GM12801 (cell line): Measurements from ENCODE around the gene CABCOCO1.

Source experiments
- CTCF ChIP-seq: IDR thresholded peaks from one replicate; pipeline ENCODE4 v1.5.1; 2011; ENCODE audit warnings: control low read depth; ENCODE audit not compliant: insufficient read length; ENCODE audit errors: extremely low read depth

The CABCOCO1 gene

GRCh38 chr10:61780732-61781131 is 118.0 kb downstream of the CABCOCO1 start:
- no peak for TF ChIP-seq CTCF

GRCh38 chr10:61781969-61782403 is 119.3 kb downstream of the CABCOCO1 start:
- no peak for TF ChIP-seq CTCF

GRCh38 chr10:61784354-61785133 is 121.8 kb downstream of the CABCOCO1 start:
- TF ChIP-seq CTCF, result no peak

GRCh38 chr10:61785473-61786105 is 122.9 kb downstream of the CABCOCO1 start:
- TF ChIP-seq CTCF, result no peak

GRCh38 chr10:61786728-61787127 is 124.0 kb downstream of the CABCOCO1 start:
- TF ChIP-seq CTCF, result no peak

GRCh38 chr10:61787170-61787569 is 124.4 kb downstream of the CABCOCO1 start:
- TF ChIP-seq CTCF, result no peak

- TF ChIP-seq CTCF, result no peak
Observed at GRCh38 chr10:61789031-61789430, 126.3 kb downstream of the CABCOCO1 start.
